ENCODE results near the gene FURIN.

FURIN gene

GRCh38 chr15:90860942-90861675 lies 7.3 kb upstream of the FURIN start (continued):
- TF ChIP-seq PRDM10 (tag by site-specific recombination; IDR thresholded peaks at IDR 0.05) (peak; percentile 65), YY1 (tag by site-specific recombination; IDR thresholded peaks at IDR 0.05) (no peak), ZNF23 (tag by site-specific recombination; IDR thresholded peaks at IDR 0.05; ENCODE audit: borderline replicate concordance) (no peak), ZBTB20 (tag by site-specific recombination; IDR thresholded peaks at IDR 0.05) (peak; percentile 81), PRDM2 (tag by site-specific recombination; IDR thresholded peaks at IDR 0.05; ENCODE audit: borderline replicate concordance) (no peak), ZNF202 (tag by site-specific recombination; IDR thresholded peaks at IDR 0.05; ENCODE audit: borderline replicate concordance) (no peak), ZNF510 (tag by site-specific recombination; IDR thresholded peaks at IDR 0.05; ENCODE audit: insufficient replicate concordance) (no peak), ZNF654 (tag by site-specific recombination; IDR thresholded peaks at IDR 0.05; ENCODE audit: low read depth) (no peak), ZNF704 (tag by site-specific recombination; IDR thresholded peaks at IDR 0.05) (no peak), RBAK (tag by site-specific recombination; IDR thresholded peaks at IDR 0.05) (no peak), ZBTB17 (tag by site-specific recombination; IDR thresholded peaks at IDR 0.05) (peak; percentile 71), ZNF629 (tag by site-specific recombination; IDR thresholded peaks at IDR 0.05) (peak; percentile 95), ZBTB44 (tag by site-specific recombination; IDR thresholded peaks at IDR 0.05) (peak; percentile 99), ZNF623 (tag by site-specific recombination; IDR thresholded peaks at IDR 0.05) (no peak; the same call in 1 of the 2 replicates), ZNF792 (tag by site-specific recombination; IDR thresholded peaks at IDR 0.05) (no peak), ZNF223 (tag by site-specific recombination; IDR thresholded peaks at IDR 0.05) (no peak), ZFP37 (tag by site-specific recombination; IDR thresholded peaks at IDR 0.05) (no peak), ZNF548 (tag by site-specific recombination; IDR thresholded peaks at IDR 0.05) (no peak), ZNF677 (tag by site-specific recombination; IDR thresholded peaks at IDR 0.05) (no peak), GLI2 (tag by site-specific recombination; IDR thresholded peaks at IDR 0.05; ENCODE audit: borderline replicate concordance, low read depth) (peak; percentile 77; the same call in 1 of the 2 replicates), ZNF311 (tag by site-specific recombination; IDR thresholded peaks at IDR 0.05; ENCODE audit: borderline replicate concordance) (no peak), ZNF626 (tag by site-specific recombination; IDR thresholded peaks at IDR 0.05) (no peak), ZNF692 (tag by site-specific recombination; IDR thresholded peaks at IDR 0.05) (peak; percentile 74), ZBTB26 (tag by site-specific recombination; optimal IDR thresholded peaks at IDR 0.05) (no peak)

All from HEK293 (cell line).